H1 (cell line): ENCODE measurements around the gene SPSB2. TPM values are rescaled to one million over a fixed set of nuclear protein-coding genes. Genes with fewer than 3 reads are reported as not detected.
"Not testable (repeated sequence)": the region's sequence is repeated elsewhere in the genome, so short reads cannot be mapped to it uniquely, and the experiment has no call there.

Experiments
- CTCF ChIA-PET: fragments of 300-600 bp; sonication (Branson Sonifier 250); formaldehyde crosslinking; loops from one replicate; lab custom pipeline; 2021; ENCODE audit not compliant: partially characterized antibody; lab: Charles Lee
- POLR2A ChIA-PET: fragments of 300-600 bp; sonication (Branson Sonifier 250); formaldehyde crosslinking; loops from one replicate; lab custom pipeline; 2021; ENCODE audit warnings: inconsistent platforms; ENCODE audit not compliant: partially characterized antibody; lab: Charles Lee
- DNase-seq, 2 experiments: peaks; one replicate each; pipeline versions ENCODE4 v3.0.0 to v3.0.0-alpha.2; 2010 to 2022; ENCODE audit warnings: low spot score in 2 of 2, low read depth in 1 of 2, mixed read lengths in 1 of 2
- FAIRE-seq: peaks from 2 replicates; lab custom pipeline; 2011; peaks lifted over from hg19 to GRCh38; lab: Jason Lieb, UNC
- H2AFZ ChIP-seq: 2 replicates; pipeline ENCODE4 v1.8.1; 2012; ENCODE audit warnings: low read length, inconsistent platforms
- H2AK5ac ChIP-seq: 2 replicates; pipeline ENCODE4 v1.6.1; 2013; ENCODE audit warnings: low read depth, low read length
- H2BK120ac ChIP-seq: replicated peaks from 2 replicates; pipeline ENCODE3; 2013; ENCODE audit warnings: low read depth, low read length, inconsistent platforms
- H2BK12ac ChIP-seq: 2 replicates; pipeline ENCODE4 v1.6.1; 2013; ENCODE audit warnings: low read depth, low read length
- H2BK15ac ChIP-seq: 2 replicates; pipeline ENCODE4 v1.6.1; 2013; ENCODE audit warnings: low read length
- H2BK20ac ChIP-seq: 2 replicates; pipeline ENCODE4 v1.6.1; 2013; ENCODE audit warnings: low read length
- H2BK5ac ChIP-seq: 2 replicates; pipeline ENCODE4 v1.6.1; 2013; ENCODE audit warnings: low read depth, low read length
- H3K14ac ChIP-seq: 2 replicates; pipeline ENCODE4 v1.6.1; 2013; ENCODE audit warnings: inconsistent platforms; ENCODE audit not compliant: insufficient read length
- H3K18ac ChIP-seq: 2 replicates; pipeline ENCODE4 v1.6.1; 2013; ENCODE audit warnings: low read length; ENCODE audit errors: extremely low read depth
- H3K23ac ChIP-seq: 2 replicates; pipeline ENCODE4 v1.6.1; 2013; ENCODE audit warnings: inconsistent platforms; ENCODE audit not compliant: insufficient read length
- H3K23me2 ChIP-seq: 2 replicates; pipeline ENCODE4 v1.6.1; 2013; ENCODE audit warnings: low read depth, low read length
- H3K27ac ChIP-seq: 2 replicates; pipeline ENCODE4 v1.6.1; 2011; ENCODE audit warnings: low read depth, low read length, inconsistent platforms
- H3K27me3 ChIP-seq, 4 experiments: replicated peaks in 1 of 4; 1 replicate in 1 of 4; 2 replicates in 3 of 4; pipeline versions ENCODE4 v1.6.1 to v1.8.1; 2011 to 2013; ENCODE audit warnings: low read length in 3 of 4, mild to moderate bottlenecking in 3 of 4, inconsistent platforms in 2 of 4, mixed read lengths in 2 of 4, moderate library complexity in 1 of 4; ENCODE audit not compliant: control insufficient read depth in 3 of 4, insufficient read depth in 3 of 4; ENCODE audit errors: extremely low read depth in 1 of 4
- H3K36me3 ChIP-seq, 4 experiments: 2 replicates each; pipeline versions ENCODE4 v1.6.1 to v1.8.1; 2011 to 2013; ENCODE audit warnings: mild to moderate bottlenecking in 4 of 4, low read length in 3 of 4, moderate library complexity in 2 of 4, control low read depth in 1 of 4, inconsistent platforms in 1 of 4; ENCODE audit not compliant: insufficient read depth in 4 of 4, control insufficient read depth in 2 of 4
- H3K4ac ChIP-seq: replicated peaks from 2 replicates; pipeline ENCODE3; 2013; ENCODE audit warnings: low read length, low read depth, mixed read lengths, inconsistent platforms; ENCODE audit not compliant: insufficient read length
- H3K4me1 ChIP-seq, 4 experiments: replicated peaks in 1 of 4; 1 replicate in 1 of 4; 2 replicates in 3 of 4; pipeline versions ENCODE4 v1.6.1 to v1.8.1; 2011 to 2013; ENCODE audit warnings: low read length in 3 of 4, inconsistent platforms in 2 of 4, mixed read lengths in 1 of 4; ENCODE audit not compliant: insufficient read depth in 4 of 4, control insufficient read depth in 3 of 4
- H3K4me2 ChIP-seq, 2 experiments: 2 replicates each; pipeline versions ENCODE4 v1.6.1 to v1.8.1; 2011 to 2013; ENCODE audit warnings: low read depth in 2 of 2, low read length in 2 of 2, control low read depth in 1 of 2, inconsistent platforms in 1 of 2, mild to moderate bottlenecking in 1 of 2; ENCODE audit not compliant: insufficient read depth in 1 of 2
- H3K4me3 ChIP-seq, 4 experiments: fragments of 200-600, 300-600 bp in 1 of 4; sonication (generic), shearing (Covaris generic), sonication (Bioruptor Twin) in 1 of 4; 2 replicates each; pipeline versions ENCODE4 v1.5.1 to v1.8.1; 2011 to 2016; ENCODE audit warnings: low read length in 4 of 4, low read depth in 3 of 4, control low read depth in 2 of 4, inconsistent platforms in 2 of 4, mild to moderate bottlenecking in 2 of 4, mixed read lengths in 1 of 4, moderate library complexity in 1 of 4; ENCODE audit not compliant: insufficient read depth in 2 of 4; ENCODE audit errors: extremely low read depth in 1 of 4
- H3K56ac ChIP-seq: replicated peaks from 2 replicates; pipeline ENCODE3; 2013; ENCODE audit warnings: low read depth, mild to moderate bottlenecking, mixed read lengths, low read length, inconsistent platforms; ENCODE audit not compliant: insufficient read length
- H3K79me1 ChIP-seq: 2 replicates; pipeline ENCODE4 v1.6.1; 2013; ENCODE audit warnings: low read depth, low read length, control low read depth
- H3K79me2 ChIP-seq, 2 experiments: 2 replicates each; pipeline versions ENCODE4 v1.6.1 to v1.8.1; 2012 to 2013; ENCODE audit warnings: low read length in 2 of 2, mild to moderate bottlenecking in 2 of 2, inconsistent platforms in 1 of 2; ENCODE audit not compliant: insufficient read depth in 2 of 2, control insufficient read depth in 1 of 2
- H3K9ac ChIP-seq, 4 experiments: replicated peaks in 1 of 4; 1 replicate in 1 of 4; 2 replicates in 3 of 4; pipeline versions ENCODE4 v1.6.1 to v1.8.1; 2011 to 2013; ENCODE audit warnings: low read depth in 3 of 4, low read length in 3 of 4, control low read depth in 2 of 4, mild to moderate bottlenecking in 2 of 4, moderate library complexity in 2 of 4, inconsistent platforms in 1 of 4; ENCODE audit errors: extremely low read depth in 1 of 4
- H3K9me3 ChIP-seq, 2 experiments: 2 replicates each; pipeline versions ENCODE4 v1.6.1 to v1.8.1; 2012 to 2013; ENCODE audit warnings: mild to moderate bottlenecking in 2 of 2, moderate library complexity in 2 of 2, control low read depth in 1 of 2, inconsistent platforms in 1 of 2, low read depth in 1 of 2, low read length in 1 of 2, mixed read lengths in 1 of 2; ENCODE audit not compliant: insufficient read depth in 2 of 2
- H4K20me1 ChIP-seq, 2 experiments: replicated peaks in 1 of 2; 2 replicates each; pipeline versions ENCODE3 to v1.8.1; 2011 to 2013; ENCODE audit warnings: inconsistent platforms in 2 of 2, low read length in 2 of 2, mild to moderate bottlenecking in 1 of 2; ENCODE audit not compliant: insufficient read depth in 2 of 2, control insufficient read depth in 1 of 2
- H4K5ac ChIP-seq: 2 replicates; pipeline ENCODE4 v1.6.1; 2013; ENCODE audit warnings: low read length, low read depth, mixed read lengths, inconsistent platforms; ENCODE audit not compliant: insufficient read length
- H4K8ac ChIP-seq: 2 replicates; pipeline ENCODE4 v1.8.0; 2013; ENCODE audit warnings: mild to moderate bottlenecking, moderate library complexity, low read length, inconsistent platforms; ENCODE audit not compliant: insufficient read depth; ENCODE audit errors: extremely low read depth
- H4K91ac ChIP-seq: replicated peaks from 2 replicates; pipeline ENCODE3; 2013; ENCODE audit warnings: low read length, mixed read lengths, inconsistent platforms; ENCODE audit not compliant: insufficient read length
- WGBS, 2 experiments: shearing (Covaris generic) in 1 of 2; methylation state at CpG; one replicate each; pipeline versions ENCODE4 v1.1.6 to v1.1.7; 2013 to 2015; ENCODE audit warnings: low lambda C conversion rate in 2 of 2, mixed read lengths in 2 of 2, inconsistent platforms in 1 of 2, low coverage in 1 of 2, missing lambda C conversion rate in 1 of 2; ENCODE audit not compliant: insufficient replicate concordance in 2 of 2, insufficient coverage in 1 of 2, insufficient read length in 1 of 2; ENCODE audit errors: extremely low coverage in 1 of 2, missing lambda C conversion rate in 1 of 2; 5-methylcytosine and 5-hydroxymethylcytosine counted together
- polyA plus RNA-seq, 7 experiments: library from polyadenylated mRNA; depleted of rRNA in 3 of 7; stranded (reverse) in 5 of 7; unstranded in 2 of 7; fragments of >200 nt in 5 of 7; fragments of 200-250 nt in 2 of 7; gene quantifications; 1 replicate in 5 of 7; 2 replicates in 1 of 7; 4 replicates in 1 of 7; pipeline versions ENCODE4 v1.2.1 to v1.2.3, GENCODE V29; 2011 to 2013; ENCODE audit warnings: missing spikeins in 2 of 7, mixed read lengths in 2 of 7
- total RNA-seq: library from RNA; stranded (reverse); fragmentation: NEBNext Ultra II Directional; extraction: Animal tissue kit (Norgen Biotek cat#: 25700); gene quantifications from 2 replicates; pipeline ENCODE4 v1.2.1, GENCODE V29; 2021

SPSB2 gene
- total and polyA plus RNA-seq, 2 of the 8 experiments (the other 6 are each of a cell fraction or from before 2014, with no cell fraction given) = 13.0 to 23.2 TPM

- peak overlapping the region; percentile 83 for H2BK120ac ChIP-seq
- 75% methylated on average over 9 of the region's 9 CpGs; no CpG with 5 or more reads in 1 of the 2 experiments for WGBS, 2 experiments
- H2BK15ac ChIP-seq = 0 out of 2 replicates have a peak overlapping the region, but pooled peaks have one; percentile 6
- not testable (repeated sequence) for H3K9me3 ChIP-seq, H3K23me2 ChIP-seq, H3K79me1 ChIP-seq, H3K79me2 ChIP-seq, H3K27me3 ChIP-seq, H3K14ac ChIP-seq, DNase-seq, H2BK20ac ChIP-seq, H2BK12ac ChIP-seq, H3K23ac ChIP-seq, H2AK5ac ChIP-seq, H3K4ac ChIP-seq, H3K56ac ChIP-seq, H4K8ac ChIP-seq, FAIRE-seq, H4K91ac ChIP-seq
- peaks cover 2 to 27% (median 12%) of the 10 kb centered on the region in 4 experiments for H3K4me1 ChIP-seq
- H3K9ac ChIP-seq = peak overlapping the region in 3 of 4 experiments; percentile 34 to 74 (median 38); a peak in 5 of 7 replicates
- CTCF ChIA-PET = interaction anchor here (0.7 to 10.4 kb wide), 8 partner anchors 9 to 90 kb away, joined by 3 to 216 read pairs (median 6); partner anchors contain the start of genes C12orf57 and RNU7-1
- peaks cover 8 to 31% (median 12%) of the 10 kb centered on the region in 4 experiments for H3K36me3 ChIP-seq
- peak overlapping the region; percentile 83; the same call in 1 of the 2 replicates for H2AFZ ChIP-seq
- H3K27ac ChIP-seq = 0 out of 2 replicates have a peak overlapping the region, but pooled peaks have one; percentile 61
- H4K20me1 ChIP-seq = peaks cover 18 to 22% of the 10 kb centered on the region in 2 experiments
- peak overlapping the region; percentile 68 to 85 (median 76) for H3K4me3 ChIP-seq
- POLR2A ChIA-PET = interaction anchor here (1.1 to 18.9 kb wide), 7 partner anchors 9 to 66 kb away, joined by 3 to 588 read pairs (median 264); partner anchors contain the start of genes ATN1, C12orf57, CDCA3 and ENO2
- peak overlapping the region; percentile 98 for H3K18ac ChIP-seq
- peak overlapping the region; percentile 82 to 85 for H3K4me2 ChIP-seq
- peak overlapping the region; percentile 75 for H4K5ac ChIP-seq
- H2BK5ac ChIP-seq = peak overlapping the region; percentile 83
These were observed 889 bp upstream of the SPSB2 start for GRCh38 chr12:6874015-6874368.
